ENCODE data around the gene ZNF284.
"Not testable (repeated sequence)": the region's sequence is repeated elsewhere in the genome, so short reads cannot be mapped to it uniquely, and the experiment has no call there.

ZNF284 gene

GRCh38 chr19:44109458-44109857 is 37.5 kb downstream of the ZNF284 start:
- H3K4me3 ChIP-seq (ENCODE audit: low read depth, low read length): no peak overlapping the region
- TF ChIP-seq, protein P1, sequence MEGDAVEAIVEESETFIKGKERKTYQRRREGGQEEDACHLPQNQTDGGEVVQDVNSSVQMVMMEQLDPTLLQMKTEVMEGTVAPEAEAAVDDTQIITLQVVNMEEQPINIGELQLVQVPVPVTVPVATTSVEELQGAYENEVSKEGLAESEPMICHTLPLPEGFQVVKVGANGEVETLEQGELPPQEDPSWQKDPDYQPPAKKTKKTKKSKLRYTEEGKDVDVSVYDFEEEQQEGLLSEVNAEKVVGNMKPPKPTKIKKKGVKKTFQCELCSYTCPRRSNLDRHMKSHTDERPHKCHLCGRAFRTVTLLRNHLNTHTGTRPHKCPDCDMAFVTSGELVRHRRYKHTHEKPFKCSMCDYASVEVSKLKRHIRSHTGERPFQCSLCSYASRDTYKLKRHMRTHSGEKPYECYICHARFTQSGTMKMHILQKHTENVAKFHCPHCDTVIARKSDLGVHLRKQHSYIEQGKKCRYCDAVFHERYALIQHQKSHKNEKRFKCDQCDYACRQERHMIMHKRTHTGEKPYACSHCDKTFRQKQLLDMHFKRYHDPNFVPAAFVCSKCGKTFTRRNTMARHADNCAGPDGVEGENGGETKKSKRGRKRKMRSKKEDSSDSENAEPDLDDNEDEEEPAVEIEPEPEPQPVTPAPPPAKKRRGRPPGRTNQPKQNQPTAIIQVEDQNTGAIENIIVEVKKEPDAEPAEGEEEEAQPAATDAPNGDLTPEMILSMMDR (IDR thresholded peaks at IDR 0.05; ENCODE audit: low read depth, low read length, missing control alignments): no peak
- DNase-seq (ENCODE audit: low read depth): no peak

DNA sequence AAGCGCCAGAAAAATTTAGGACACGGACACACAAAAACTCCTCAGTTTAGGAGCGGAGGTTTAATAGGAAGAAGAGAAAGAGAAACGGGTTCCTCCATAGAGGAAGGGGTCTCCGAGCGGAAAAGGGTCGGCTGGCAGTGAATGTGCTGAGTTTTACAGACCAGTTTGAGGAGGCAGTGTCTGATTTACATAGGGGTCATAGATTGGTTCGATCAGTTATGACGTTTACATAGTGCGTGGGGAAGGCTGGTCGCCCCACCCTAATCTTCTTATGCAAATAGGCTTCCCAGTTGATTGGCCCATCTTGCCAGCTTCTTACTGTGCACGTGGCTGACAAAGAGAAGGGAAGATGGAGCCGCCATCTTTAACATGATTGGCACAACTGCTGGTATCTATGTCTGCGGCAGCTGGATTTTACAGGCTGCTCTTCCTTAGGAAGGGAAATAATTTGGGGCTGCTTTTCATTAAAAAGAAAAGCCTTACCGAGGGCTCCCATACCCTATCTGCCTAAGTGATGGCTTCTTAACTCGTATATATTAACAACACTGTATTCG is 40.0 kb downstream of the ZNF284 start:
- H3K4me3 ChIP-seq (ENCODE audit: low read depth, low read length): no peak overlapping the region
- DNase-seq (ENCODE audit: low read depth): no peak
- TF ChIP-seq, protein P1 (IDR thresholded peaks at IDR 0.05; ENCODE audit: low read depth, low read length, missing control alignments): no peak

DNA sequence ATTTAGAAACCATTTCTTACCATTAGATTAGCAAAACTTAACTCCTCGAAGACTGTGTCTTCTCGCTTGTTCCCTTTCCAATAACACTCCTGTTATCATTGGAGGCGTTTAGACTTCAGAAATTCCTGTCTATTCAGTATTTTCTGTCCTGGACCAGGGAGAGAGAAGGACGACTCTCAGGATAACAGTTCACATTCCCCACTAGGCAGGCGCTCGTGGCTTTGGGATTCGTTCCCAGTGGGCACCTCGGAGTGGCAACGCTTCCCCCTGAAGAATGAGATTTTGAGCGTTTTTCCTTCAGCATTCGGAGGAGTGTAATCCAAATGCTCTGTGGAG is 40.8 kb downstream of the ZNF284 start:
- TF ChIP-seq, protein P1 (IDR thresholded peaks at IDR 0.05; ENCODE audit: low read depth, low read length, missing control alignments): no peak
- H3K4me3 ChIP-seq (ENCODE audit: low read depth, low read length): peak overlapping the region; percentile 92
- no peak for DNase-seq (ENCODE audit: low read depth)

GRCh38 chr19:44113138-44113783 is 41.3 kb downstream of the ZNF284 start, which contains the start of gene ZNF225:
Gene ZNF225 (plus strand): TSS chr19:44113399. CDS start chr19:44115828, 2,429 bp downstream.
- TF ChIP-seq, protein P1 (IDR thresholded peaks at IDR 0.05; ENCODE audit: low read depth, low read length, missing control alignments): no peak
- peak; percentile 94 for DNase-seq (ENCODE audit: low read depth)
- peak within 1 kb of the TSS; percentile 92 for H3K4me3 ChIP-seq (ENCODE audit: low read depth, low read length)

GRCh38 chr19:44113784-44114390 is 41.9 kb downstream of the ZNF284 start:
- DNase-seq (ENCODE audit: low read depth): no peak
- TF ChIP-seq, protein P1 (IDR thresholded peaks at IDR 0.05; ENCODE audit: low read depth, low read length, missing control alignments): no peak
- peak overlapping the region; percentile 92 for H3K4me3 ChIP-seq (ENCODE audit: low read depth, low read length)

- not testable (repeated sequence) for DNase-seq (ENCODE audit: low read depth); H3K4me3 ChIP-seq (ENCODE audit: low read depth, low read length)
These were observed 49.2 kb downstream of the ZNF284 start for GRCh38 chr19:44121162-44121561.

GRCh38 chr19:44131955-44132354 is 60.0 kb downstream of the ZNF284 start:
- H3K4me3 ChIP-seq (ENCODE audit: low read depth, low read length): no peak overlapping the region
- no peak for DNase-seq (ENCODE audit: low read depth)
- TF ChIP-seq, protein P1 (IDR thresholded peaks at IDR 0.05; ENCODE audit: low read depth, low read length, missing control alignments): no peak

Data from GM12864 (cell line).